Right lobe of liver (tissue), 4 donors: ENCODE results near the gene SYT2.

Experiments
- POLR2A ChIP-seq: fragments of 450-650 bp; IDR thresholded peaks from one replicate; pipeline ENCODE4 v1.6.1; 2017; ENCODE audit warnings: antibody characterized with exemption, mild to moderate bottlenecking
- TF ChIP-seq, protein P1 (sequence below), 4 donors: fragments of 200-600 bp in 3 of 4; fragments of 450-650 bp in 1 of 4; IDR thresholded peaks; one replicate each; pipeline versions ENCODE4 v1.5.1 to v1.8.0; 2016 to 2022; ENCODE audit warnings: antibody characterized with exemption in 4 of 4, mild to moderate bottlenecking in 2 of 4
- donor health status: DM: no; HTN: no; CAD: no.
- donor health status: DM: no; HTN: no; CAD: no.
- donor health status: DM: no; HTN: yes; CAD: no.

DNA sequence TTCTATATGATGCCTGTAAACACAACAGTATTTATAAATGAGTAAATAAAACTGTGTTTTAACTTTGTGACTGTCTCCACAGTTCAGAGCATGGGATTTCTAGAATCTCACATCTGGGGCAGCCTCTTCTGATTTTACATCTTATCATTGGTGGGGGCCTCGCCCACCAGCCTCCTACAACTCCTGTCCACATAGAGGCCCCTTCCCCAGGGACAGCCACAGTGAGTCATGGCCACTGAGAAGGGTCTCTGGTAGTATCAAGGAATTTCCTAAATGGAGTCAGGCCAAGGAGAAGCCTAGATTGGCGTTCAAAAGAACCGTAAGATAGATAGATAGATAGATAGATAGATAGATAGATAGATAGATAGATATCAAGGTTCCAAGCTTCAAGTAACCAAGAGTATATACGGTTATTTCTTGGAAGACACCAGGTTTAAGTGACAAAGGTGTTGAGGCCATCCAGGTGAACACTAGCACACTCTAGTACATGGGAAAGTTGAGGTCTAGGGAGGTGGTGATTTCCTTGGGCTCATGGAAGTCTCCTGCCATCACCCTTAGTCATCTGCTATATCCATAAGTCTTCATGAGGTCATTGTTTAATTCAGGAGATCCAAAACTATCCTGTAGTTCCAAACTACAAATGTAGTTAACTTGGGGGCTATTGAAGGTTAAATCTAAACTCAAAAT, 121.6 kb downstream of the SYT2 start:
- TF ChIP-seq POLR2A, result no peak
- TF ChIP-seq, protein P1, sequence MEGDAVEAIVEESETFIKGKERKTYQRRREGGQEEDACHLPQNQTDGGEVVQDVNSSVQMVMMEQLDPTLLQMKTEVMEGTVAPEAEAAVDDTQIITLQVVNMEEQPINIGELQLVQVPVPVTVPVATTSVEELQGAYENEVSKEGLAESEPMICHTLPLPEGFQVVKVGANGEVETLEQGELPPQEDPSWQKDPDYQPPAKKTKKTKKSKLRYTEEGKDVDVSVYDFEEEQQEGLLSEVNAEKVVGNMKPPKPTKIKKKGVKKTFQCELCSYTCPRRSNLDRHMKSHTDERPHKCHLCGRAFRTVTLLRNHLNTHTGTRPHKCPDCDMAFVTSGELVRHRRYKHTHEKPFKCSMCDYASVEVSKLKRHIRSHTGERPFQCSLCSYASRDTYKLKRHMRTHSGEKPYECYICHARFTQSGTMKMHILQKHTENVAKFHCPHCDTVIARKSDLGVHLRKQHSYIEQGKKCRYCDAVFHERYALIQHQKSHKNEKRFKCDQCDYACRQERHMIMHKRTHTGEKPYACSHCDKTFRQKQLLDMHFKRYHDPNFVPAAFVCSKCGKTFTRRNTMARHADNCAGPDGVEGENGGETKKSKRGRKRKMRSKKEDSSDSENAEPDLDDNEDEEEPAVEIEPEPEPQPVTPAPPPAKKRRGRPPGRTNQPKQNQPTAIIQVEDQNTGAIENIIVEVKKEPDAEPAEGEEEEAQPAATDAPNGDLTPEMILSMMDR (IDR thresholded peaks at IDR 0.05), result no peak
